Type B pancreatic cell (in vitro differentiated cells): Measurements from ENCODE around the gene LHX3. TPM values are rescaled to one million over a fixed set of nuclear protein-coding genes. Genes with fewer than 3 reads are reported as not detected.

Source experiments
- DNase-seq: peaks from one replicate; pipeline ENCODE4 v3.0.0; 2021; ENCODE audit warnings: mixed read lengths; ENCODE audit not compliant: unreplicated experiment; ENCODE audit errors: extremely low spot score
- H3K27ac Mint-ChIP-seq: 2 replicates; pipeline ENCODE4 v1.8.0; 2021; ENCODE audit warnings: mild to moderate bottlenecking, mixed read lengths
- H3K27me3 Mint-ChIP-seq: 2 replicates; pipeline ENCODE4 v1.8.0; 2021; ENCODE audit warnings: mixed read lengths
- H3K36me3 Mint-ChIP-seq: 2 replicates; pipeline ENCODE4 v1.8.0; 2021; ENCODE audit warnings: mixed read lengths
- H3K4me1 Mint-ChIP-seq: one replicate; pipeline ENCODE4 v1.8.0; 2021; ENCODE audit warnings: mixed read lengths; ENCODE audit not compliant: unreplicated experiment
- H3K4me3 Mint-ChIP-seq: 2 replicates; pipeline ENCODE4 v1.8.0; 2021; ENCODE audit warnings: mild to moderate bottlenecking, mixed read lengths
- H3K9me3 Mint-ChIP-seq: 2 replicates; pipeline ENCODE4 v1.8.0; 2021; ENCODE audit warnings: mixed read lengths
- CTCF ChIP-seq: fragments of 200-600 bp; sonication (generic); conservative IDR thresholded peaks from 2 replicates; pipeline ENCODE4 v1.5.0; 2021; ENCODE audit warnings: antibody characterized with exemption, mild to moderate bottlenecking
- total RNA-seq: library from RNA; stranded (reverse); gene quantifications from 2 replicates; pipeline ENCODE4 v1.2.1, GENCODE V29; 2021; ENCODE audit warnings: low replicate concordance

LHX3 gene
- total RNA-seq, 1 donor from 2014 or later = 0.10 TPM

DNA sequence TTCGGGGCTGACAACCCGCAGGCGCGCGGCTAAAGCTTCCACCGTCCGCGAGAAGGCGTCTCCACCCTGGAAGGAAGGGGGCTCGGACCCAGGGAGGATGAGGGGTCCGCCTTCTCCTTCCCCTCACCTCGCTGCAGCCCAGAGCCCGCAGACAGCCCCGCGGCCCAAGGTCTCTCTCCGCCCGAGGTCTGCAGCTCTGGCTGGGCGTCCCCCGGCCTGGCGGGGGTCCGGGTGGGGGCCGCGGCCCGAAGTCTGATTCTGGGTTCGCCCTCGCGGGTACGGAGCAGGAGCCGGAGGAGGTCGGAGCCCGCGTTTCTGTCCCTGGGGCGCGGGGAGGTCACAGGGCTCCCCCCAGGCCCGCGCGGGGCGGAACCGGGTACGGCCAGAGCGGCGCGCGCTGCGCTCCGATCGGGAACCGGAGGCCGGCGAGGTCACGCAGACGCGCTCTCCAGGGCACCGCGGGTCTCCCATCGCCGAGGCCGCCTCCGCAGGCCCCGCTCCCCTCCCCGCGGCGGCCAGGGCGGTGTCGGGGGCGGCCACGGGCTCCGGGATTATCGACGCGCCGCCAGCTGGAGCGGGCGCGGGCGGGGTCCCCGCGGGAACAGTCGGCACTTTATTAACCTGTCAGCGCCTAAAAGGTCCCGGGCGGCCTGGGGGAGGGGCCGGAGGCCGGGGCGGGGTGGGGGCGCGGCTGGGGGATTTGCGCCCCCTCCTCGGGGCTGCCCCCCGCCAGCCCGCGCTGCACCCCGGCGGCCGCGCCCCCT is 11.6 kb downstream of the LHX3 start:
- H3K4me3 Mint-ChIP-seq = no peak overlapping the region

DNA sequence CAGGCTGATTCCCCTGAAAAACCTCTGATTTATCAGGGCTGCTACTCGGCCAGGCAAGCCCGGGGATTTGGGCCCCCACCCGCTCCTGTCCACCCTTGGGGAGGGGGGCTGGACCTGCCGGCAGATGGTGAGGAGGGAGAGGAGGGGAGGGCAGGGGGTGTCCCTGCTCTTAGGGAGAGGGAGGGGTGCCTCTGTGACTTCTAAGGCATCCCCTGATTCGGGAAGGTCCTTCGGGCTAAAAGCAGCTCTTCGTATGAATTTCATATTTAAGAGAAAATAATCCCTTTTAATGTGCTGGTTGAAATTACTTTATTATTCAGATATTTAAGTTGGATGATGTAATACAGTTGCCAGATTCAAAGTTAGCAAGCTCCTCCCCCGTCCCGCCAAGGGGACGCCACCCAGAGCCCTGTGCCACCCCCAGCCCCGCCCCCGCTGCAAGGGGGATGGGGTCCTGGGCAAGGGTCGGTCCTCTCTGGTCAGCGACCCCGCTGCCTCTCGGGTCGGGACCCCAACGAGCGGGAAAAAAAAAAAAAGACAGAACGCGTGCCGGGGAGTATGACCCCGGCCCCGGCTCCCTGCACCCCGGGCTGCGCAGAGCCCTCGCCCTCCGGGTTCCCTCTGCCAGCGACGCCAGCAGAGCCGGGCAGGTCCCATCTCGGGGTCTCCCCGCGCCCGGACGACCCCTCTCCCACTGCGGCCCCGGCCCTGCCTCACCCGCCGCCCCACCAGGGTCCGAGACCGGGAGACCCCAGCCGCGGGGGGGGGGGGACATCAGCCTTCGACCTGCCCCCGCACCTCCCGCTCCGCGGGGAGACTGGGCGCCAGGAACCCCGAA is 12.4 kb downstream of the LHX3 start:
- Mint-ChIP-seq H3K9me3 (no peaks in the 10 kb centered on the region), H3K36me3 (no peaks in the 10 kb centered on the region), H3K4me3 (no peak overlapping the region), H3K27ac (no peak overlapping the region), H3K27me3 (peaks cover 60% of the 10 kb centered on the region), H3K4me1 (peaks cover 3% of the 10 kb centered on the region)
- no peak for DNase-seq
- no peak for TF ChIP-seq CTCF

More for the DNA sequence above, 11.6 kb downstream of the LHX3 start:
- no peaks in the 10 kb centered on the region for H3K36me3 Mint-ChIP-seq
- DNase-seq = no peak
- H3K9me3 Mint-ChIP-seq = no peaks in the 10 kb centered on the region
- TF ChIP-seq CTCF = no peak
- H3K4me1 Mint-ChIP-seq = peaks cover 3% of the 10 kb centered on the region
- no peak overlapping the region for H3K27ac Mint-ChIP-seq
- peaks cover 64% of the 10 kb centered on the region for H3K27me3 Mint-ChIP-seq

DNA sequence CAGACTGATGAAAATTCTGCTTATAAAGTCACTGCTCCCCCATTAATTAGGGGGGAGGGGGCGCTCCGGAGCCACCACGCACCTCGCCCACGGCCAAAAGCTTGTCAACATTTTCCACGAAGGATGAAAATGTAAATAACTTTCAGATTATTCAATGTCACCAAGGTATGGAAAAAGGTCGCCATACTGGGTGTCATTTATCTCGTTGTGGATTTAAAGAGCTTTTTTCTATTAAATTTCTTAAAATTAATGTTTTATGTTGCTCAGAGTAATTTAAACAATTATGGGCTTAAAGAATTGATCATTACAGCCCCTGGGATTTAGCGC is 13.0 kb downstream of the LHX3 start:
- Mint-ChIP-seq H3K36me3 (no peaks in the 10 kb centered on the region), H3K27ac (no peak overlapping the region), H3K4me3 (no peak overlapping the region), H3K4me1 (peaks cover 3% of the 10 kb centered on the region), H3K27me3 (peaks cover 64% of the 10 kb centered on the region), H3K9me3 (no peaks in the 10 kb centered on the region)
- TF ChIP-seq CTCF = no peak
- no peak for DNase-seq

DNA sequence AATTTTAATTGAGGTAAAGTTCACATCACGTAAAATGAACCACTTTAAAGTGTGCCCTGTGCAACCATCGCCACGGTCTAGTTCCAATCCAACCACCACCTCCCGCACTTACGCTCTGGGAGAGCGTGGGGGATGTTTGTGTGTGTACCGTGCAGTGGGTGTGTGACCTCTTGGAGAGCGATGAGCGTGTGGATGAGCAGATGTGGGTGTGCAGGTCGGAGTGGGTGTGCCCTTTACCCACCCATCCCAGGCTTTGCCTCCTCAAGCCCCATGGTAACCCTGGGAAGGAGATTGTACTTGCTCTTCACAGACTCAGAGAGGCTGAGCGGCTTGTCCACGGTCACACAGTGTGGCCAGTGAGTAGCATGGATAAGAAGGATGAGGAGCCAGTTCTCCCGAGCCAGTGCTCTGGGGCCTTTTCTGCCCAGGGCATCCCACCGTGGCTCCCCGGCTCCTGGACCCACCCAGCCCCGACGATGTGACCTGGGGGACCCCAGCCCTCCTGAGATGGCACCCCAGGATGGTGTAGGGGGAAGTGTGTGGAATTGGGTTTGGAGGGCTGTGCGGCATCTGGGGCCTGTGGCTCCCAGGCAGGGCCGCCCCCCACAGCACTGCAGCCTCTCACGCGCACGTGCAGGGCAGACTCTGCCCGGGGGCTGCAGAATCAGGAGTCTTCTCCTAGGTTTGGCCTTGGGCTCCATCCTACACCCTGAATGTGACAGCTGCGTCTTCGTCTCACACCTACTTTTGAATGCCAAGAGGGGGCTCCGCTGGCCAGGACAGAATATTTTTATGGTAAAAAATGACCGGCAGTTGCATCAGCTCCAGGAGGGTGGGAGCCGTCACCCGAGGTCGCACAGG is 13.6 kb downstream of the LHX3 start:
- DNase-seq = no peak
- Mint-ChIP-seq H3K36me3 (no peaks in the 10 kb centered on the region), H3K27me3 (peaks cover 62% of the 10 kb centered on the region), H3K27ac (no peak overlapping the region), H3K9me3 (no peaks in the 10 kb centered on the region), H3K4me3 (no peak overlapping the region), H3K4me1 (no peaks in the 10 kb centered on the region)
- no peak for TF ChIP-seq CTCF

DNA sequence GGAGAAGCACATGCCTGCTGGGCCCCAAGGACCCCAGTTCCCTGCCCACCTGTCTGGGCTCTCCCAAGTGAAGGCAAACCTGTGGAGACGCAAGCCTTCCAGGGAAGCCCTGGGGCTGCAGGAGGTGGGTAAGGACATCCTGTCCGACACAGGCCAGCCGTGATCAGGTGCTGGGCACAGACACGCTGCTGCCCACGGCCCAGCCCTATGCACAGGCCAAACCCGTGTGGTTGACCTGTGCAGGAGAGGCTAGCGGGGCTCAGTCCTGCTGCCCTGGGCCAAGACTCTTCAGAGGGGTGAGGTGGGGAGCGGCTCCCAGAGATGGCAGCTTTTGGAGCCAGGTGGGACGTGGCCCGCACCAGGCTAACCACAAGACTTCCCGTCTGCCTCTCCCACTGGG is 14.3 kb downstream of the LHX3 start:
- no peak for DNase-seq
- no peak overlapping the region for H3K27ac Mint-ChIP-seq
- no peaks in the 10 kb centered on the region for H3K36me3 Mint-ChIP-seq
- H3K4me3 Mint-ChIP-seq = no peak overlapping the region
- TF ChIP-seq CTCF = no peak
- no peaks in the 10 kb centered on the region for H3K4me1 Mint-ChIP-seq
- no peaks in the 10 kb centered on the region for H3K9me3 Mint-ChIP-seq
- peaks cover 55% of the 10 kb centered on the region for H3K27me3 Mint-ChIP-seq
